Skeletal muscle satellite cell (primary cell): ENCODE results near the gene TNRC6B.

Source experiments
- H3K27me3 ChIP-seq: 2 replicates; pipeline ENCODE4 v1.7.0; 2013; ENCODE audit warnings: low read length; ENCODE audit not compliant: control insufficient read depth, insufficient read depth
- H3K36me3 ChIP-seq: 2 replicates; pipeline ENCODE4 v1.7.0; 2013; ENCODE audit warnings: mild to moderate bottlenecking, control low read depth, low read length; ENCODE audit not compliant: insufficient read depth
- H3K4me1 ChIP-seq: 2 replicates; pipeline ENCODE4 v1.7.0; 2013; ENCODE audit warnings: low read length; ENCODE audit not compliant: control insufficient read depth, insufficient read depth
- H3K4me2 ChIP-seq: 2 replicates; pipeline ENCODE4 v1.7.0; 2013; ENCODE audit warnings: mild to moderate bottlenecking, low read length
- H3K4me3 ChIP-seq: 2 replicates; pipeline ENCODE4 v1.7.0; 2013; ENCODE audit warnings: low read length
- H3K9ac ChIP-seq: 2 replicates; pipeline ENCODE4 v1.7.0; 2013; ENCODE audit warnings: mild to moderate bottlenecking, low read depth, low read length, moderate library complexity
- H3K9me3 ChIP-seq: replicated peaks from 2 replicates; pipeline ENCODE4 v1.7.0; 2013; ENCODE audit warnings: mild to moderate bottlenecking, control low read depth, low read length

TNRC6B gene

GRCh38 chr22:40330615-40331014 lies 152.9 kb downstream of the TNRC6B start:
- H3K36me3 ChIP-seq = peaks cover 14% of the 10 kb centered on the region
- H3K4me1 ChIP-seq = peaks cover 12% of the 10 kb centered on the region
- no peak overlapping the region for H3K4me2 ChIP-seq
- H3K9ac ChIP-seq = no peak overlapping the region
- H3K4me3 ChIP-seq = no peak overlapping the region
- H3K9me3 ChIP-seq = no peaks in the 10 kb centered on the region
- no peaks in the 10 kb centered on the region for H3K27me3 ChIP-seq

GRCh38 chr22:40331706-40332105 lies 154.0 kb downstream of the TNRC6B start:
- Histone ChIP-seq H3K9me3 (no peaks in the 10 kb centered on the region), H3K9ac (no peak overlapping the region), H3K4me1 (peaks cover 10% of the 10 kb centered on the region)

GRCh38 chr22:40332319-40332781 lies 154.6 kb downstream of the TNRC6B start:
- Histone ChIP-seq H3K4me3 (no peak overlapping the region), H3K4me1 (peaks cover 3% of the 10 kb centered on the region), H3K9ac (no peak overlapping the region), H3K27me3 (no peaks in the 10 kb centered on the region), H3K36me3 (peaks cover 13% of the 10 kb centered on the region), H3K4me2 (no peak overlapping the region), H3K9me3 (no peaks in the 10 kb centered on the region)

More at GRCh38 chr22:40331706-40332105, 154.0 kb downstream of the TNRC6B start:
- Histone ChIP-seq H3K4me3 (no peak overlapping the region), H3K27me3 (no peaks in the 10 kb centered on the region), H3K4me2 (no peak overlapping the region), H3K36me3 (peaks cover 13% of the 10 kb centered on the region)

GRCh38 chr22:40334060-40334459 lies 156.3 kb downstream of the TNRC6B start:
- H3K9me3 ChIP-seq = no peaks in the 10 kb centered on the region
- H3K4me1 ChIP-seq = no peaks in the 10 kb centered on the region
- peaks cover 11% of the 10 kb centered on the region for H3K36me3 ChIP-seq
- no peak overlapping the region for H3K4me2 ChIP-seq
- H3K4me3 ChIP-seq = no peak overlapping the region
- no peak overlapping the region for H3K9ac ChIP-seq
- no peaks in the 10 kb centered on the region for H3K27me3 ChIP-seq

GRCh38 chr22:40334899-40335298 lies 157.2 kb downstream of the TNRC6B start:
- Histone ChIP-seq H3K4me3 (no peak overlapping the region), H3K4me2 (no peak overlapping the region), H3K9me3 (no peaks in the 10 kb centered on the region), H3K4me1 (no peaks in the 10 kb centered on the region), H3K36me3 (peaks cover 6% of the 10 kb centered on the region), H3K9ac (no peak overlapping the region), H3K27me3 (no peaks in the 10 kb centered on the region)

- H3K9ac ChIP-seq = no peak overlapping the region
- H3K4me1 ChIP-seq = no peaks in the 10 kb centered on the region
- no peak overlapping the region for H3K4me3 ChIP-seq
- H3K9me3 ChIP-seq = no peaks in the 10 kb centered on the region
- peaks cover 6% of the 10 kb centered on the region for H3K36me3 ChIP-seq
- H3K4me2 ChIP-seq = no peak overlapping the region
- H3K27me3 ChIP-seq = no peaks in the 10 kb centered on the region
Observed at GRCh38 chr22:40335358-40335757, 157.6 kb downstream of the TNRC6B start.

GRCh38 chr22:40340044-40340443 lies 162.3 kb downstream of the TNRC6B start:
- H3K27me3 ChIP-seq = no peaks in the 10 kb centered on the region
- H3K4me1 ChIP-seq = peaks cover under 1% of the 10 kb centered on the region
- no peak overlapping the region for H3K4me3 ChIP-seq
- no peak overlapping the region for H3K9ac ChIP-seq
- H3K4me2 ChIP-seq = no peak overlapping the region
- H3K9me3 ChIP-seq = no peaks in the 10 kb centered on the region
- H3K36me3 ChIP-seq = no peaks in the 10 kb centered on the region

- Histone ChIP-seq H3K4me1 (peaks cover 3% of the 10 kb centered on the region), H3K4me3 (no peak overlapping the region), H3K27me3 (no peaks in the 10 kb centered on the region), H3K4me2 (no peak overlapping the region), H3K9ac (no peak overlapping the region), H3K36me3 (no peaks in the 10 kb centered on the region), H3K9me3 (no peaks in the 10 kb centered on the region)
Observed at GRCh38 chr22:40341604-40342003, 163.9 kb downstream of the TNRC6B start.

- no peak overlapping the region for H3K9ac ChIP-seq
- no peaks in the 10 kb centered on the region for H3K27me3 ChIP-seq
- no peaks in the 10 kb centered on the region for H3K9me3 ChIP-seq
- peaks cover 6% of the 10 kb centered on the region for H3K4me1 ChIP-seq
- no peak overlapping the region for H3K4me2 ChIP-seq
- no peaks in the 10 kb centered on the region for H3K36me3 ChIP-seq
- no peak overlapping the region for H3K4me3 ChIP-seq
Observed at GRCh38 chr22:40342521-40342920, 164.8 kb downstream of the TNRC6B start.

GRCh38 chr22:40345271-40345670 lies 167.5 kb downstream of the TNRC6B start:
- Histone ChIP-seq H3K9ac (peak overlapping the region; percentile 97), H3K36me3 (peaks cover 14% of the 10 kb centered on the region), H3K4me3 (peak overlapping the region; percentile 99)

GRCh38 chr22:40345815-40346184 lies 168.1 kb downstream of the TNRC6B start:
- H3K9ac ChIP-seq = peak overlapping the region; percentile 97

More at GRCh38 chr22:40345271-40345670, 167.5 kb downstream of the TNRC6B start:
- Histone ChIP-seq H3K4me1 (peaks cover 14% of the 10 kb centered on the region), H3K4me2 (peak overlapping the region; percentile 95), H3K9me3 (no peaks in the 10 kb centered on the region), H3K27me3 (no peaks in the 10 kb centered on the region)

More at GRCh38 chr22:40345815-40346184, 168.1 kb downstream of the TNRC6B start:
- Histone ChIP-seq H3K36me3 (peaks cover 18% of the 10 kb centered on the region), H3K27me3 (no peaks in the 10 kb centered on the region), H3K4me2 (peak overlapping the region; percentile 95), H3K9me3 (no peaks in the 10 kb centered on the region), H3K4me1 (peaks cover 14% of the 10 kb centered on the region), H3K4me3 (peak overlapping the region; percentile 99)
